ENCODE data around the gene AR.

The AR gene

DNA sequence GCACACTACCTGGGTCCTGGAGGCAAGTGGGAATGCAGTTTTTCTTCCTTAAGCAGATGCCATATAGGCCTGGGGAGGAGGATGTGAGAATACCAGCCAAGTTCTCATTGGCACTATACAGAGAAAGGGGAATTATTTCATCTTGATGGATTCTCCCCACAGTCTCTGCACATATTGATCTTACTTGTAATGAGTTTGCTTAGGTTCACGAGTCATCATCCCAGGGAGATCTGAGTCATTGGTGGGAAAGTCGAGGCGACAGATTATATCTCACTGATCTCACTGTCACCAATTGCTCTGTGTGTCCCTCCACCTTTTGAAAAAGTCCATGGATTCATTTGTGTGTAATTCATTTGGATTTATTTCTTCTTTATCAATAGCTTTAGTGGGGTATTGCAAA, 156.8 kb downstream of the AR start:
- no peak for DNase-seq (ENCODE audit: low read depth, low spot score)
- TF ChIP-seq, protein P1, sequence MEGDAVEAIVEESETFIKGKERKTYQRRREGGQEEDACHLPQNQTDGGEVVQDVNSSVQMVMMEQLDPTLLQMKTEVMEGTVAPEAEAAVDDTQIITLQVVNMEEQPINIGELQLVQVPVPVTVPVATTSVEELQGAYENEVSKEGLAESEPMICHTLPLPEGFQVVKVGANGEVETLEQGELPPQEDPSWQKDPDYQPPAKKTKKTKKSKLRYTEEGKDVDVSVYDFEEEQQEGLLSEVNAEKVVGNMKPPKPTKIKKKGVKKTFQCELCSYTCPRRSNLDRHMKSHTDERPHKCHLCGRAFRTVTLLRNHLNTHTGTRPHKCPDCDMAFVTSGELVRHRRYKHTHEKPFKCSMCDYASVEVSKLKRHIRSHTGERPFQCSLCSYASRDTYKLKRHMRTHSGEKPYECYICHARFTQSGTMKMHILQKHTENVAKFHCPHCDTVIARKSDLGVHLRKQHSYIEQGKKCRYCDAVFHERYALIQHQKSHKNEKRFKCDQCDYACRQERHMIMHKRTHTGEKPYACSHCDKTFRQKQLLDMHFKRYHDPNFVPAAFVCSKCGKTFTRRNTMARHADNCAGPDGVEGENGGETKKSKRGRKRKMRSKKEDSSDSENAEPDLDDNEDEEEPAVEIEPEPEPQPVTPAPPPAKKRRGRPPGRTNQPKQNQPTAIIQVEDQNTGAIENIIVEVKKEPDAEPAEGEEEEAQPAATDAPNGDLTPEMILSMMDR (IDR thresholded peaks at IDR 0.05; ENCODE audit: insufficient read depth, low read length, missing control alignments), result no peak
- ChIA-PET CTCF (no interaction called here), POLR2A (no interaction called here)
- no peak overlapping the region for H3K4me3 ChIP-seq (ENCODE audit: low read depth, low read length)

DNA sequence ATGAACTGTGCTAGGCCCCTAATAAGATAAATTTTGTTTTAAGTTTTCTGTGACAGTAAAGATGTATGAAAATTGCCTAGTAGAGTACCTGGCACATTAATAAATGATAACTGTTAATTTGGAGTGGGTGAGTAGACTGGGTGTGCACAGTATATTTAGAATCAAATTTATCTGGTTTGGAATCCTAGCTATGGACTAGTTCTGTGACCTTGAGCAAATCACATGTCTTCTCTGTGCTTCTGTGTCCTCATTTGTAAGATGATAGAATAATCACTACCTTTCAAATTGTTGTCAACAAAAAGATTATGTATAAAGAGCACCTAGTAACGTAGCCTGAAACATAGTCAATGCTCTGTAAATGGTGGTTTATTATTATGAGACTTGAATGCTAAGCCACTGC, 170.2 kb downstream of the AR start:
- DNase-seq (ENCODE audit: low read depth, low spot score), result no peak
- POLR2A ChIA-PET, result no interaction called here
- CTCF ChIA-PET, result interaction anchor here (1.2 kb wide), 1 partner anchor 8 kb away, joined by 3 read pairs; no protein-coding TSS in a partner anchor
- no peak overlapping the region for H3K4me3 ChIP-seq (ENCODE audit: low read depth, low read length)
- TF ChIP-seq, protein P1 (IDR thresholded peaks at IDR 0.05; ENCODE audit: insufficient read depth, low read length, missing control alignments), result no peak

DNA sequence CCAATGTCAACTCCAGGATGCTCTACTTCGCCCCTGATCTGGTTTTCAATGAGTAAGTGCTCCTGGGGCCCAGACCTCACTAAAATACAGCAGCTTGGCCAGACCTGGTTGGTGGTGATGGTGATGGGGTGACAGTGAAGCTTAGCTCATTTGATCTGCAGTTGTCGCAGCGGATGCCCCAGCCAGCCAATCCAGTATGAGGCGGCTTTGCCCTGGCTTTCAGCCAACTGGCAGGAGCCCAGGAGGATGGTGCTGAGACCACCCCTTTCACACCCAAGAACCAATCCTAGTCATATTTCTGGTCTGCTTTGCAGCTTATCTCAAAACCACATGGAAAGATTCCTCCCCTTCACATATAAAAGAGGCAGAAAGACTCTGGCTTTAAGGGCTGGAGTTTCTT, 173.8 kb downstream of the AR start:
- TF ChIP-seq, protein P1 (IDR thresholded peaks at IDR 0.05; ENCODE audit: insufficient read depth, low read length, missing control alignments), result no peak
- CTCF ChIA-PET, result interaction anchor here (1.5 kb wide), 1 partner anchor 162 kb away, joined by 5 read pairs; no protein-coding TSS in a partner anchor
- POLR2A ChIA-PET, result no interaction called here
- no peak for DNase-seq (ENCODE audit: low read depth, low spot score)
- no peak overlapping the region for H3K4me3 ChIP-seq (ENCODE audit: low read depth, low read length)

DNA sequence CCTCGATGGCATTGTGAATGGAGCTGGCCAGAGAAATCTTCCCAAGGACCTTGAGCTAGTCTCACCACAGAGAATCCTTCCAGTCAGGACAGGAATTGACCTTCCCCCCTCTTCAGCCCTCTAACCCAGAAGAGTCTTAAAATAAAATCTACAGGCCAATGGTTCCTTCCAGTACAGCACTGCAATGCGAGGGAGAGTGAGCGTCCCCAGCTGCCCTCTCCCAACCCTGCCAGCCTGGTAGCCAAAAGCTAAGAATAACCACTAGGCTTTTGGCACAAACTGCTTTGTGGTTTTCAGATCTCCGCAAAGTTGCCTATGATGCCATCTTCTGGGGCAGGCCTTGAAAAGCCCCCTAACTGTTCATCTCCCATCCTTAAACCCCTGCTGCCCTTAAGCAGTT, 175.1 kb downstream of the AR start:
- TF ChIP-seq, protein P1 (IDR thresholded peaks at IDR 0.05; ENCODE audit: insufficient read depth, low read length, missing control alignments), result no peak
- ChIA-PET POLR2A (no interaction called here), CTCF (no interaction called here)
- H3K4me3 ChIP-seq (ENCODE audit: low read depth, low read length), result no peak overlapping the region
- no peak for DNase-seq (ENCODE audit: low read depth, low spot score)

DNA sequence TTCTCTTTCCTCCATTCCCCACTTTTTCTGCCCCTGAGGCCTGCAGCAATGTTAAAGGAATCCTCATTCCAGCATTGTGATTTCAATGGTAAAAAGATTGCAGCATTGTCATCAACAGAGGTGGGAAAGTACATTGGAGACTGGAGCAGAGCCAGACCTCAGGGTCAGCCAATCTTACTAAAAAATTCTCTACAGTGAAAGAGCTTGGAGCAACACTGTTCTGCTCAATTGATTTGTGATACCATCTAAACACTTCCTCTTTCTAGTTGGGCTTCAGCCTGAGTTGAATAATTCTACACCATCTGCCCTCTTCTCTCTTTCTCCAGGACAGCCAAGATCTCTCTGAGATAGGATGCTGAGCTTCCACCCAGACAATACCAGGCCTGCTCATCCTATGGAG, 176.5 kb downstream of the AR start:
- CTCF ChIA-PET, result no interaction called here
- H3K4me3 ChIP-seq (ENCODE audit: low read depth, low read length), result no peak overlapping the region
- TF ChIP-seq, protein P1 (IDR thresholded peaks at IDR 0.05; ENCODE audit: insufficient read depth, low read length, missing control alignments), result no peak
- no peak for DNase-seq (ENCODE audit: low read depth, low spot score)
- POLR2A ChIA-PET, result no interaction called here

DNA sequence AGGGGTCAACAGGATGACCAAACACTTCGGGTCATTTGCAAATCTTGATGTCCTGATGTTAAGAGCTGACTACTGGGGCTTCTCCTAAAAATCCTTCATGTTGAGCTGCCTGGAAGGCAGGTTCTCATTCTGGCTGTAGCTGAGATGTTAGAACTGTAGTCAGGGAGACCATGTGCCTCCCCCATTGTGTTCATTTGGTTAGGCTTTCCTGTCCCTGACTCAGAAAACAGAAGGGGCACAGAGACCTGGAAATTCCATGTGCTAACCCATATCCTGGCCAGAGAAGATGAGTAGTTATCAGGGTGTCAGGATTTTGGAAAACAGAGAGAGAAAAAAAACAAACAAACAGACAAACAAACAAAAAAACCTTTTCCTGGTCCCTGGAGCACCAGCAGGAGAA, 177.5 kb downstream of the AR start:
- POLR2A ChIA-PET, result no interaction called here
- TF ChIP-seq, protein P1 (IDR thresholded peaks at IDR 0.05; ENCODE audit: insufficient read depth, low read length, missing control alignments), result no peak
- no peak overlapping the region for H3K4me3 ChIP-seq (ENCODE audit: low read depth, low read length)
- no peak for DNase-seq (ENCODE audit: low read depth, low spot score)
- CTCF ChIA-PET, result no interaction called here
